ENCODE data around the gene CEBPZOS.

The CEBPZOS gene

GRCh38 chr2:37196320-37197195 is at the start of gene CEBPZOS:
Gene CEBPZOS (plus strand): TSS chr2:37196496. CDS start chr2:37199705, 3,209 bp downstream.
- peak; percentile 78 to 83 for DNase-seq (ENCODE audit: low read depth in 2 of 2)

DNA sequence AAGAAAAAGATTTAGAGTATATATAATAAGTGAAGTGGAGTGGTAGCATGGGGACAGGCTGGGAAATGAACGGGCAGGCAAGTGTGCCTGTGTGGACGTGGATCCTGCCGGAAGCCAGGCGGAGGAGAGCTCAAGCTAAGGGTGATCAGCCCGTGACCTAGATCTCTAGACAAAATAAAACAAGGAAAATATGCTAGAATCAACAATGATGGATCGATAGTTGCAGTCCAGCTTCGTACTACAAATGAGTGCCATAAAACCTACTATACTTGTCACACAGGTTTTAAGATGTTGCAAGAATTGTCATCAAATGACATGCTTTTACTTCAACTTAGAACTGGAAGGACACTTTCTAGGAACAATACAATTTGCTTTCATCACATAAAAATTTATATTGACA is 48.0 kb upstream of the CEBPZOS start:
- DNase-seq (ENCODE audit: low read depth in 2 of 2): no peak

- DNase-seq (ENCODE audit: low read depth in 2 of 2): no peak
Observed at GRCh38 chr2:37149626-37150322, 46.5 kb upstream of the CEBPZOS start.

DNA sequence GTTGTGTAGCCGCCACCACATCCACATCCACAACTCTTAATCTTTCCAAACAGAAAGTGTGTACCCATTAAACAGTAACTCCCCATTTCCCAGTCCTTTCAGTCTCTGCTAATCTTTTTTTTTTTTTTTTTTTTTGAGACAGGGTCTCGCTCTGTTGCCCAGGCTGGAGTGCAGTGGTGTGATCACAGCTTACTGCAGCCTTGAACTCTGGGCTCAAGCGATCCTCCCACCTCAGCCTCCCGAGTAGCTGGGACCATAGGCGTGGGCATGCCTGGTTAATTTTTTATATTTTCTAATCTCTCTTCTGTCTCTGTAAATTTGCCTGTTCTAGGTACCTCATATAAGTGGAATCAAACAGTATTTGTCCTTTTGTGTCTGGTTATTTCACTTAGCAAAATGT is 43.1 kb upstream of the CEBPZOS start:
- no peak for DNase-seq (ENCODE audit: low read depth in 2 of 2)

GRCh38 chr2:37154785-37155184 is 41.5 kb upstream of the CEBPZOS start:
- no peak for DNase-seq (ENCODE audit: low read depth in 2 of 2)

GRCh38 chr2:37156071-37156856 is 40.0 kb upstream of the CEBPZOS start:
- peak in 1 of 2 donors; percentile 4 for DNase-seq (ENCODE audit: low read depth in 2 of 2)

GRCh38 chr2:37156857-37157714 is 39.2 kb upstream of the CEBPZOS start, which contains the start of gene EIF2AK2:
Gene EIF2AK2 (minus strand): TSS chr2:37156980. CDS start chr2:37147806, 9,174 bp downstream.
- DNase-seq (ENCODE audit: low read depth in 2 of 2): peak; percentile 29 to 53

- DNase-seq (ENCODE audit: low read depth in 2 of 2): no peak
Observed at GRCh38 chr2:37164757-37165156, 31.5 kb upstream of the CEBPZOS start.

GRCh38 chr2:37167636-37168180 is 28.6 kb upstream of the CEBPZOS start:
- DNase-seq (ENCODE audit: low read depth in 2 of 2): no peak

DNA sequence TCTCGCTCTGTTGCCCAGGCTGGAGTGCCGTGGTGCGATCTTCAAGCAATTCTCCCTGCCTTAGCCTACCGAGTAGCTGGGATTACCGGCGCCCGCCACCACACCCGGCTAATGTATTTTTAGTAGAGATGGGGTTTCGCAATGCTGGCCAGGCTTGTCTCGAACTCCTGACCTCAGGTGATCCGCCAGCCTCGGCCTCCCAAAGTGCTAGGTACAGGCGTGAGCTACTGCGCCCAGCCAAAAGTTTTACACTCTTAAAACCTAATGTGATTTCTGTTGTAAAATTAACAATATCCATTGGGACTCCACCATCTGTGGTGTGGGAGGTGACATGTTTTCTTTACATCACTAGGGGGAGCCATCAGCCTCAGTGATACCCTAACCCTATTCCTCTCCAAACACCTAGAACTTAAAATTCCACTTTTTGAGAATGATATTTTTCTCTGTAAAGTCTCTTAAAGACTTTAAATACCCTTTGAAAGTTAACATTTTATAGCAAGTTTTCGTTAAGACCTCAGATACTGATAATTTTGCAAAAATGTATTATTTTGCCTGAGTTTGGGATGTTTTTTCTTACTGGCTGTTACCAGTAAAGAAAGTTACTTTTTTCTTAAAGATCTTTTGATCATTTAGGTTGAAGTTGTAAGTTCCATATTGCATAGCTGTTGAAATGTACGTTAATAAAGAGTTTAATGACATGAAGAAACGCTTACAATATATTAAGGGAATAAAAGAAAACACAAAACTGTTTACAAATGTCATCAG is 27.9 kb upstream of the CEBPZOS start:
- no peak for DNase-seq (ENCODE audit: low read depth in 2 of 2)

GRCh38 chr2:37171624-37171950 is 24.7 kb upstream of the CEBPZOS start:
- no peak for DNase-seq (ENCODE audit: low read depth in 2 of 2)

- DNase-seq (ENCODE audit: low read depth in 2 of 2): no peak
Observed at GRCh38 chr2:37173741-37174140, 22.6 kb upstream of the CEBPZOS start.

- DNase-seq (ENCODE audit: low read depth in 2 of 2): no peak
Observed at GRCh38 chr2:37180006-37180639, 16.2 kb upstream of the CEBPZOS start.

DNA sequence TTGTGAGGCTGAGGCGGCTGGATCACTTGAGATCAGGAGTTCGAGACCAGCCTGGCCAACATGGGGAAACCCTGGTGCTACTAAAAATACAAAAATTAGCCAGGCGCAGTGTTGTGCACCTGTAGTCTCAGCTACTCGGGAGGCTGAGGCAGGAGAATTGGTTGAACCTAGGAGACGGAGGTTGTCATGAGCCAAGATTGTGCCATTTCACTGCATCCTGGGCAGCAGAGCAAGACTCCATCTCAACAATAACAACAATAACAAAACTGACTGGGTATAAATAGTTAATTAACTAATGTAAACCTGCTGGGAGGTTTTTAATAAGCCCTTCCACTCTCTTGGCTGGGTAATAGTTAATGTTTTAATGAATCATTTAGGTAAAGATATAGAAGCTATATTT is 15.7 kb upstream of the CEBPZOS start:
- no peak for DNase-seq (ENCODE audit: low read depth in 2 of 2)

DNA sequence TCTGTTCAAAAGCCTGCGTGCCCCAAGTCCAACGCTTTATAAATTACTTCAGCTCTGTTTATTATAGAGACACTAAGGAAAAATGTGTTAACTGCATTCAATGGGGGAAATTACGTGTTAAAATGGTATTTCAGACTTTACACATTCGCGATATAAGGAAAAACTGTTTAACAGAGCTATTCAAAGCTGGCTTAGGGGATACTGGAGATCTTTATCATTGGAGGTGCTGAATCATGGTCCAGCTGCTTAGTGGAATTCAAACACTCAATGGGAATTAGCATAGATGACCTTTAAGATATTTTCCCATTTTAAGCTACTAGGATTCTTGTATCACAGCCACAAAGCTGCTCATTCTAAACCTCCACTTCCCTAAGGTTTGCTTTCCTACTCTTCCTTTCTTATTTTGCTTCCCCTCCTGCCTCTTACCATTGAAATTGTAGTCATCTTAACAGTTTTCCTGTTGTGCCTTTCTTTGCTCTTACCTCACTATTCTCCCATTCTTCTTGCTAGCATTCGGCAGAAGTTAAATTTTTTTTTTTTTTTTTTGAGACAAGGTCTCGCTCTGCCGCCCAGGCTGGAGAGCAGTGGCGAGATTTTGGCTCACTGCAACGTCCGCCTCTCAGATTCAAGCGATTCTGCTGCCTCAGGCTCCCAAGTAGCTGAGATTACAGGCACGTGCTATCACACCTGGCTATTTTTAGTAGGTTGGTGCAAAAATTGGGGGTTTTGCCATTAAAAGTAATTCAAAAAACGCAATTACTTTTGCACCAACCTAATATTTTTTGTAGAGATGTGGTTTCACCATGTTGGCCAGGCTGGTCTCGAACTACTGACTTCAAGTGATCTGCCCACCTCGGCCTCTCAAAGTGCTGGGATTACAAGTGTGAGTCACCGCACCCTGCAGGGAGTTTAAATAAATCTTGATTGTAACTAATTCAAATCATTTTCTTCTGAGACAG is 14.3 kb upstream of the CEBPZOS start:
- no peak for DNase-seq (ENCODE audit: low read depth in 2 of 2)

- no peak for DNase-seq (ENCODE audit: low read depth in 2 of 2)
Observed at GRCh38 chr2:37188570-37188969, 7.7 kb upstream of the CEBPZOS start, which contains the start of gene SULT6B1. Gene SULT6B1 (minus strand): TSS chr2:37188670. CDS start chr2:37188640, 30 bp downstream.

DNA sequence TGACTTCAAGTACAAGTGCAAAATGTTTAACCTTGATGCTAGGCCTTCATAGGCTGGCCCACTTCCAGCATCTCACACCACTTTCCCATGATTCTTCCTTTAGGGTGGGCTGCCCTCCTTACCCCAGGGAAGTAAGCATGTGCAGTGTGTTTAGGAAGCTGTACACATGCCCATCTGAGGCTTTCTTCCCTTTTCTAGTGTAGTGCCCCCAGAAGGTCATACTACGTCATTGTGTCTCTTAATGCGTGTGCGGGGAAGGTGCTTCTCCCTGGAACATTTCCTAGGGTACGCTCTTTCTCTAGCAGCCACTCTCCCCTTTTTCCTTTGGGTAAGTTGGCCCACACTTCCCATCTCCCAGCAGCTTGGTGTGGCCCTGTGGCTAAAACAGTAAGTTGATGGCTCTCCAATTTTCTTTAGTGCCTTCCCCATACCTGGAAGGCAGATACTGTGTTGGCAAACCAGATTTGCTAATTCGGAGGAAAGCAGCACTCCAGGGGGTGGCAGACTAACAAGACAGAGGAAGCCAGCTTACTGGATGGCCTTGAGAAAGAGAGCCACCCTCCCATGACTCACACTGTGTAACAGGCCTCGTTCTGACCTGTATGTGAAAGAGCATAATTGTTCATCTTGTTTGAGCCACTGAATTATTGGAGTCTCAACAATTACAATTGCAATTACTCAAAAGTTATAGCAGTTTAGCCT is 6.7 kb upstream of the CEBPZOS start:
- no peak for DNase-seq (ENCODE audit: low read depth in 2 of 2)

DNA sequence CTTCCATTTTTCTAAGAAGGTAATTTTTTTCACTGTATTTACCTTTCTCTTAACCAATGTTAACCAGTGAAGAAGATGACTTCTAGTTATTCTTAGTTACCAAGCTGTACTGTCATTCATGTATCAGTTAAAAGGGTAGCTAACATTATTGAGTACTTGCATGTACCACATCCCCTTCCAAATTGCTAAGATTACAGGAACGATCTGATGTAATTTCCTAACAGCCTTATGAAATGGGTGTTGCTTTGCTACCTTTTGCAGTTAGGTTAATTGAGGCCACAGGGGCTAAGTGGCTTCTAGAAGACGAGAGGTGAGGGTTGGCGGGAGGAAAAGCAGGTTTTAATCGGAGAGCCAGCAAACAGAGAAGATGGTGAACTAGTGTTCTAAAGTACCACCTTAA is 6.0 kb upstream of the CEBPZOS start:
- DNase-seq (ENCODE audit: low read depth in 2 of 2): no peak
